A549 (cell line): ENCODE data around the gene ACAA1. TPM values are rescaled to one million over a fixed set of nuclear protein-coding genes. Genes with fewer than 3 reads are reported as not detected.

Experiments used
- ATAC-seq, 2 experiments: fragments of 200-7000 bp in 1 of 2; fragments of >200 bp in 1 of 2; cut with Nextera tagmentation in 1 of 2; cut with Tn5 transposase in 1 of 2; 3 replicates each; pipeline versions ENCODE4 v1.8.0 to v1.9.1; 2018 to 2020; ENCODE audit warnings: mild to moderate bottlenecking in 1 of 2, moderate library complexity in 1 of 2
- CTCF ChIA-PET: fragments of 300-600 bp; sonication (Branson Sonifier 250); formaldehyde crosslinking; extraction: SDS; loops from one replicate; lab custom pipeline; 2021; ENCODE audit warnings: antibody characterized with exemption, inconsistent platforms; lab: Yijun Ruan, JAX
- POLR2A ChIA-PET: fragments of 350-600 bp; formaldehyde crosslinking; extraction: SDS; loops from one replicate; lab custom pipeline; 2021; ENCODE audit warnings: antibody characterized with exemption, inconsistent platforms; lab: Yijun Ruan, JAX
- DNase-seq, 2 experiments: peaks; one replicate each; pipeline versions ENCODE4 v3.0.0 to v3.0.0-alpha.2; 2011 to 2016; ENCODE audit warnings: low read depth in 1 of 2, low spot score in 1 of 2
- FAIRE-seq: peaks from 2 replicates; lab custom pipeline; 2011; peaks lifted over from hg19 to GRCh38; lab: Jason Lieb, UNC
- H3K27ac ChIP-seq, 2 experiments: fragments of >200 bp; sonication (Bioruptor Twin); formaldehyde crosslinking; 3 replicates each; pipeline ENCODE4 v1.5.1; 2016 to 2017
- H3K4me1 ChIP-seq: fragments of >200 bp; sonication (Bioruptor Twin); formaldehyde crosslinking; 3 replicates; pipeline ENCODE4 v1.6.1; 2016
- H3K4me2 ChIP-seq: fragments of >200 bp; sonication (Bioruptor Twin); formaldehyde crosslinking; 3 replicates; pipeline ENCODE4 v1.6.1; 2016
- H3K4me3 ChIP-seq: fragments of >200 bp; sonication (Bioruptor Twin); formaldehyde crosslinking; 3 replicates; pipeline ENCODE4 v1.5.1; 2016
- H3K9me3 ChIP-seq: fragments of >200 bp; sonication (Bioruptor Twin); formaldehyde crosslinking; 3 replicates; pipeline ENCODE4 v1.6.1; 2016
- CHD2 ChIP-seq: fragments of 150-350 bp; IDR thresholded peaks from 2 replicates; pipeline ENCODE4 v1.6.1; 2014; ENCODE audit warnings: low read length; ENCODE audit not compliant: partially characterized antibody
- EHF ChIP-seq: fragments of 250-450 bp; sonication (Bioruptor Pico); IDR thresholded peaks from 2 replicates; pipeline ENCODE4 v1.5.0; 2020; ENCODE audit warnings: mild to moderate bottlenecking
- FOSL2 ChIP-seq, 2 experiments: fragments of 450-650 bp in 1 of 2; fragments of >200 bp in 1 of 2; sonication (Bioruptor Twin) in 1 of 2; formaldehyde crosslinking; IDR thresholded peaks; 2 replicates each; pipeline versions ENCODE4 v1.5.0 to v1.6.1; 2016 to 2020; ENCODE audit warnings: mild to moderate bottlenecking in 1 of 2, moderate library complexity in 1 of 2
- HEYL ChIP-seq: fragments of 250-450 bp; sonication (Bioruptor Pico); IDR thresholded peaks from 2 replicates; pipeline ENCODE4 v1.8.0; 2021; ENCODE audit warnings: mild to moderate bottlenecking, moderate library complexity
- HOXB13 ChIP-seq: fragments of 250-450 bp; sonication (Bioruptor Pico); IDR thresholded peaks from 2 replicates; pipeline ENCODE4 v1.5.0; 2020; ENCODE audit warnings: low read depth, mild to moderate bottlenecking, moderate library complexity
- HOXB5 ChIP-seq: fragments of 250-450 bp; sonication (Bioruptor Pico); IDR thresholded peaks from 2 replicates; pipeline ENCODE4 v1.5.0; 2020; ENCODE audit warnings: mild to moderate bottlenecking, moderate library complexity
- KDM1A ChIP-seq: fragments of 200-600 bp; sonication (generic); IDR thresholded peaks from 2 replicates; pipeline ENCODE4 v1.6.1; 2016; ENCODE audit warnings: low read depth, mild to moderate bottlenecking
- POLR2AphosphoS2 ChIP-seq: conservative IDR thresholded peaks from 2 replicates; pipeline ENCODE4 v1.6.1; 2012; ENCODE audit warnings: low read length, improper control_type of control experiment, inconsistent platforms
- RFX5 ChIP-seq: fragments of 450-650 bp; IDR thresholded peaks from 2 replicates; pipeline ENCODE4 v1.7.1; 2014; ENCODE audit warnings: antibody characterized with exemption, mild to moderate bottlenecking, moderate library complexity
- ZSCAN20 ChIP-seq: fragments of 250-450 bp; sonication (Bioruptor Pico); IDR thresholded peaks from 2 replicates; pipeline ENCODE4 v1.8.0; 2022; ENCODE audit warnings: mild to moderate bottlenecking, moderate library complexity
- WGBS: methylation state at CpG from one replicate; pipeline ENCODE4 v1.1.6; 2017; ENCODE audit errors: missing lambda C conversion rate; 5-methylcytosine and 5-hydroxymethylcytosine counted together
- polyA plus RNA-seq, 4 experiments: library from polyadenylated mRNA; depleted of rRNA in 3 of 4; stranded (reverse); fragments of >200 nt; fragmentation: RNase III in 1 of 4; extraction: RNeasy Plus Mini Kit Qiagen cat#74134 plus additional on column Dnase treatment in 1 of 4; gene quantifications; 2 replicates in 3 of 4; 3 replicates in 1 of 4; pipeline ENCODE4 v1.2.3, GENCODE V29; 2011 to 2017
- TF ChIP-seq, protein P1 (sequence below): fragments of 250-450 bp; sonication (Bioruptor Pico); IDR thresholded peaks from 2 replicates; pipeline ENCODE4 v1.5.0; 2021; ENCODE audit warnings: mild to moderate bottlenecking, moderate library complexity, borderline replicate concordance
- TF ChIP-seq, protein P2 (sequence below): fragments of >200 bp; sonication (Bioruptor Twin); formaldehyde crosslinking; IDR thresholded peaks from 3 replicates; pipeline ENCODE4 v1.5.1; 2016
- TF ChIP-seq, protein P3 (sequence below): fragments of 150-350 bp; IDR thresholded peaks from 2 replicates; pipeline ENCODE4 v1.6.1; 2014; ENCODE audit warnings: low read depth, mild to moderate bottlenecking, low read length
- TF ChIP-seq, protein P4 (sequence below): fragments of 200-600 bp; sonication (generic); IDR thresholded peaks from 2 replicates; pipeline ENCODE4 v1.6.1; 2016; ENCODE audit warnings: antibody characterized with exemption, mild to moderate bottlenecking, moderate library complexity
- TF ChIP-seq, protein P5 (sequence below): fragments of >200 bp; sonication (Bioruptor Twin); formaldehyde crosslinking; IDR thresholded peaks from 3 replicates; pipeline ENCODE4 v1.6.1; 2016
- TF ChIP-seq, protein P6 (sequence below): fragments of 450-650 bp; IDR thresholded peaks from 2 replicates; pipeline ENCODE4 v1.6.1; 2014; ENCODE audit warnings: antibody characterized with exemption

The ACAA1 gene
- polyA plus RNA-seq, 2 of the 4 experiments (the other 2 are of a cell fraction), result 36.8 to 53.2 TPM

DNA sequence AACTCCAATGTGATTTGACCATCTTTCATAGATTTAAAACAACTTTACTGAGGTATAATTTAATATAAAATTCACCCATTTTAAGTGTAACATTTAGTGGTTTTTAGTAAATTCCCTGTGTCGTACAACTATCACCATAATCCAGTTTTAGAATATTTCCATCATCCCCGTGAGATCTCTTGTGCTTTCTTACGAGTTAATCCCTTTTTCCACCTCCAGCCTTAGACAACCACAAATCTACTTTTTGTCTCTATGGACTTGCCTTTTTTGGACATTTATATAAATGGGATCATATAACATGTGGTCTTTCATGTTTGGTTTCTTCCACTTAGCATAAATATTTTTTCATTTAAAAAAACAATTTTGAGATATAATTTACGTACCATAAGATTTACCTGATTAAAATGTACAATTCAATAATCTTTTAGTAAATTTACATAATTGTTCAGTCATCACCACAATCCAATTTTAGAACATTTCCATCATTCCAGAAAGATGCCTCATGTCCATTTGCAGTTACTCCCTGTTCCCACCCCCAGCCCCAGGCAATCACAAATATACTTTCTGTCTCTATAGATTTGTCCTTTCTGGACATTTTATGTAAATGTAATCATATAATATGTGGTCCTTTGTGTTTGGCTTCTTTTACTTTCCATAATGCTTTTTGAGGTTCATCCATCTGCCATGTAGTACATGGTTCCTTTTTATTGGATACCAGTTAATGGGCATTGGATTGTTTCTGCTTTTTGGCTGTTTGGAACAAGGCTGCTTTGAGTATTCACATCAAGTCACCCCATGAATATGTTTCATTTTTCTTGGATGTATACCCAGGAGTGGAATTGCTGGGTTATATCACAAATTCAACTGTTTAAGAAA, 31.5 kb upstream of the ACAA1 start:
- H3K4me2 ChIP-seq, result peak overlapping the region; percentile 9; the same call in 1 of the 3 replicates
- ChIA-PET POLR2A (interaction anchor here (1.2 kb wide), 1 partner anchor 31 kb away, joined by 3 read pairs; the partner anchor contains the start of gene ACAA1), CTCF (no interaction called here)
- 97% methylated on average over 4 of the region's 4 CpGs for WGBS
- TF ChIP-seq RFX5 (no peak), ZSCAN20 (CRISPR knock-in tag) (no peak), HEYL (CRISPR knock-in tag) (no peak), HOXB5 (no peak), HOXB13 (CRISPR knock-in tag) (no peak), KDM1A (no peak), EHF (no peak), FOSL2 (IDR thresholded peaks at IDR 0.05) (no peak), FOSL2 (CRISPR knock-in tag; IDR thresholded peaks at IDR 0.05) (no peak)
- TF ChIP-seq, protein P1, sequence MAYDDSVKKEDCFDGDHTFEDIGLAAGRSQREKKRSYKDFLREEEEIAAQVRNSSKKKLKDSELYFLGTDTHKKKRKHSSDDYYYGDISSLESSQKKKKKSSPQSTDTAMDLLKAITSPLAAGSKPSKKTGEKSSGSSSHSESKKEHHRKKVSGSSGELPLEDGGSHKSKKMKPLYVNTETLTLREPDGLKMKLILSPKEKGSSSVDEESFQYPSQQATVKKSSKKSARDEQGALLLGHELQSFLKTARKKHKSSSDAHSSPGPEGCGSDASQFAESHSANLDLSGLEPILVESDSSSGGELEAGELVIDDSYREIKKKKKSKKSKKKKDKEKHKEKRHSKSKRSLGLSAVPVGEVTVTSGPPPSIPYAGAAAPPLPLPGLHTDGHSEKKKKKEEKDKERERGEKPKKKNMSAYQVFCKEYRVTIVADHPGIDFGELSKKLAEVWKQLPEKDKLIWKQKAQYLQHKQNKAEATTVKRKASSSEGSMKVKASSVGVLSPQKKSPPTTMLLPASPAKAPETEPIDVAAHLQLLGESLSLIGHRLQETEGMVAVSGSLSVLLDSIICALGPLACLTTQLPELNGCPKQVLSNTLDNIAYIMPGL, result no peak
- TF ChIP-seq, protein P2, sequence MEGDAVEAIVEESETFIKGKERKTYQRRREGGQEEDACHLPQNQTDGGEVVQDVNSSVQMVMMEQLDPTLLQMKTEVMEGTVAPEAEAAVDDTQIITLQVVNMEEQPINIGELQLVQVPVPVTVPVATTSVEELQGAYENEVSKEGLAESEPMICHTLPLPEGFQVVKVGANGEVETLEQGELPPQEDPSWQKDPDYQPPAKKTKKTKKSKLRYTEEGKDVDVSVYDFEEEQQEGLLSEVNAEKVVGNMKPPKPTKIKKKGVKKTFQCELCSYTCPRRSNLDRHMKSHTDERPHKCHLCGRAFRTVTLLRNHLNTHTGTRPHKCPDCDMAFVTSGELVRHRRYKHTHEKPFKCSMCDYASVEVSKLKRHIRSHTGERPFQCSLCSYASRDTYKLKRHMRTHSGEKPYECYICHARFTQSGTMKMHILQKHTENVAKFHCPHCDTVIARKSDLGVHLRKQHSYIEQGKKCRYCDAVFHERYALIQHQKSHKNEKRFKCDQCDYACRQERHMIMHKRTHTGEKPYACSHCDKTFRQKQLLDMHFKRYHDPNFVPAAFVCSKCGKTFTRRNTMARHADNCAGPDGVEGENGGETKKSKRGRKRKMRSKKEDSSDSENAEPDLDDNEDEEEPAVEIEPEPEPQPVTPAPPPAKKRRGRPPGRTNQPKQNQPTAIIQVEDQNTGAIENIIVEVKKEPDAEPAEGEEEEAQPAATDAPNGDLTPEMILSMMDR, result no peak
- TF ChIP-seq, protein P3, sequence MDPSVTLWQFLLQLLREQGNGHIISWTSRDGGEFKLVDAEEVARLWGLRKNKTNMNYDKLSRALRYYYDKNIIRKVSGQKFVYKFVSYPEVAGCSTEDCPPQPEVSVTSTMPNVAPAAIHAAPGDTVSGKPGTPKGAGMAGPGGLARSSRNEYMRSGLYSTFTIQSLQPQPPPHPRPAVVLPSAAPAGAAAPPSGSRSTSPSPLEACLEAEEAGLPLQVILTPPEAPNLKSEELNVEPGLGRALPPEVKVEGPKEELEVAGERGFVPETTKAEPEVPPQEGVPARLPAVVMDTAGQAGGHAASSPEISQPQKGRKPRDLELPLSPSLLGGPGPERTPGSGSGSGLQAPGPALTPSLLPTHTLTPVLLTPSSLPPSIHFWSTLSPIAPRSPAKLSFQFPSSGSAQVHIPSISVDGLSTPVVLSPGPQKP, result no peak
- TF ChIP-seq, protein P4, sequence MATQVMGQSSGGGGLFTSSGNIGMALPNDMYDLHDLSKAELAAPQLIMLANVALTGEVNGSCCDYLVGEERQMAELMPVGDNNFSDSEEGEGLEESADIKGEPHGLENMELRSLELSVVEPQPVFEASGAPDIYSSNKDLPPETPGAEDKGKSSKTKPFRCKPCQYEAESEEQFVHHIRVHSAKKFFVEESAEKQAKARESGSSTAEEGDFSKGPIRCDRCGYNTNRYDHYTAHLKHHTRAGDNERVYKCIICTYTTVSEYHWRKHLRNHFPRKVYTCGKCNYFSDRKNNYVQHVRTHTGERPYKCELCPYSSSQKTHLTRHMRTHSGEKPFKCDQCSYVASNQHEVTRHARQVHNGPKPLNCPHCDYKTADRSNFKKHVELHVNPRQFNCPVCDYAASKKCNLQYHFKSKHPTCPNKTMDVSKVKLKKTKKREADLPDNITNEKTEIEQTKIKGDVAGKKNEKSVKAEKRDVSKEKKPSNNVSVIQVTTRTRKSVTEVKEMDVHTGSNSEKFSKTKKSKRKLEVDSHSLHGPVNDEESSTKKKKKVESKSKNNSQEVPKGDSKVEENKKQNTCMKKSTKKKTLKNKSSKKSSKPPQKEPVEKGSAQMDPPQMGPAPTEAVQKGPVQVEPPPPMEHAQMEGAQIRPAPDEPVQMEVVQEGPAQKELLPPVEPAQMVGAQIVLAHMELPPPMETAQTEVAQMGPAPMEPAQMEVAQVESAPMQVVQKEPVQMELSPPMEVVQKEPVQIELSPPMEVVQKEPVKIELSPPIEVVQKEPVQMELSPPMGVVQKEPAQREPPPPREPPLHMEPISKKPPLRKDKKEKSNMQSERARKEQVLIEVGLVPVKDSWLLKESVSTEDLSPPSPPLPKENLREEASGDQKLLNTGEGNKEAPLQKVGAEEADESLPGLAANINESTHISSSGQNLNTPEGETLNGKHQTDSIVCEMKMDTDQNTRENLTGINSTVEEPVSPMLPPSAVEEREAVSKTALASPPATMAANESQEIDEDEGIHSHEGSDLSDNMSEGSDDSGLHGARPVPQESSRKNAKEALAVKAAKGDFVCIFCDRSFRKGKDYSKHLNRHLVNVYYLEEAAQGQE, result no peak
- peaks cover 39% of the 10 kb centered on the region for H3K4me1 ChIP-seq
- no peak for ATAC-seq
- H3K4me3 ChIP-seq, result no peak overlapping the region
- no peaks in the 10 kb centered on the region for H3K9me3 ChIP-seq
- no peak for DNase-seq
- FAIRE-seq, result no peak
- H3K27ac ChIP-seq, result no peak overlapping the region

DNA sequence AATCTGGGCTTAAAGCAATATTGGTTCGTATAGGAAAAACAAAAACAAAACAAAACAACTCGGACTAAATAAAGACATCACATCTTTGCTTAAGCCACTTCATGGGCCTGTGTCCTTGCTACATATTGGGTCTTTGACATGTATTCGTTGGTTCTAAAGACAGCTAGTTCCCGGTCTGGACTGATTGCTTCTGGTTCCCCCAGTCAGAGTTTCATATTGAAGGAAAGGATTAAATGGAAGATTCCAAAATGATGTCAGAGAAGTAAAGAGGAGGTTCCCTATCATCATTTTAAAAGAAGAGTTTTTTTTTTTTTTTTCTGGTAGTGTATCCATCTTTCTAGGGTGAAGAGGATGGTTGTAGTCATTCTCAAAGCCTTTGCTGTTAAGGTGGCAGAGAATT, 30.7 kb upstream of the ACAA1 start:
- H3K4me2 ChIP-seq, result peak overlapping the region; percentile 79; the same call in 2 of the 3 replicates
- DNase-seq (no peak), FAIRE-seq (no peak), ATAC-seq (no peak)
- peaks cover 35% of the 10 kb centered on the region for H3K4me1 ChIP-seq
- no peaks in the 10 kb centered on the region for H3K9me3 ChIP-seq
- H3K4me3 ChIP-seq, result no peak overlapping the region
- CTCF ChIA-PET, result interaction anchor here (1.7 kb wide), 1 partner anchor 26 kb away, joined by 6 read pairs; no protein-coding TSS in a partner anchor
- no peak for TF ChIP-seq FOSL2 (IDR thresholded peaks at IDR 0.05)
- no peak for TF ChIP-seq FOSL2 (CRISPR knock-in tag; IDR thresholded peaks at IDR 0.05)
- TF ChIP-seq, protein P1, result no peak
- TF ChIP-seq, protein P5, sequence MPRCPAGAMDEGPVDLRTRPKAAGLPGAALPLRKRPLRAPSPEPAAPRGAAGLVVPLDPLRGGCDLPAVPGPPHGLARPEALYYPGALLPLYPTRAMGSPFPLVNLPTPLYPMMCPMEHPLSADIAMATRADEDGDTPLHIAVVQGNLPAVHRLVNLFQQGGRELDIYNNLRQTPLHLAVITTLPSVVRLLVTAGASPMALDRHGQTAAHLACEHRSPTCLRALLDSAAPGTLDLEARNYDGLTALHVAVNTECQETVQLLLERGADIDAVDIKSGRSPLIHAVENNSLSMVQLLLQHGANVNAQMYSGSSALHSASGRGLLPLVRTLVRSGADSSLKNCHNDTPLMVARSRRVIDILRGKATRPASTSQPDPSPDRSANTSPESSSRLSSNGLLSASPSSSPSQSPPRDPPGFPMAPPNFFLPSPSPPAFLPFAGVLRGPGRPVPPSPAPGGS, result no peak
- TF ChIP-seq CHD2, result no peak
- TF ChIP-seq, protein P6, sequence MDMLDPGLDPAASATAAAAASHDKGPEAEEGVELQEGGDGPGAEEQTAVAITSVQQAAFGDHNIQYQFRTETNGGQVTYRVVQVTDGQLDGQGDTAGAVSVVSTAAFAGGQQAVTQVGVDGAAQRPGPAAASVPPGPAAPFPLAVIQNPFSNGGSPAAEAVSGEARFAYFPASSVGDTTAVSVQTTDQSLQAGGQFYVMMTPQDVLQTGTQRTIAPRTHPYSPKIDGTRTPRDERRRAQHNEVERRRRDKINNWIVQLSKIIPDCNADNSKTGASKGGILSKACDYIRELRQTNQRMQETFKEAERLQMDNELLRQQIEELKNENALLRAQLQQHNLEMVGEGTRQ, result no peak
- TF ChIP-seq, protein P2, result no peak
- no peak for TF ChIP-seq POLR2AphosphoS2
- 91% methylated on average over 4 of the region's 4 CpGs for WGBS
- POLR2A ChIA-PET, result interaction anchor here (1.2 kb wide), 1 partner anchor 31 kb away, joined by 3 read pairs; the partner anchor contains the start of gene ACAA1
- no peak overlapping the region for H3K27ac ChIP-seq
